ENCODE data around the gene TFB1M. TPM values are rescaled to one million over a fixed set of nuclear protein-coding genes. Genes with fewer than 3 reads are reported as not detected.

The TFB1M gene
- total RNA-seq, 1 donor from 2014 or later, result 24.1 TPM

DNA sequence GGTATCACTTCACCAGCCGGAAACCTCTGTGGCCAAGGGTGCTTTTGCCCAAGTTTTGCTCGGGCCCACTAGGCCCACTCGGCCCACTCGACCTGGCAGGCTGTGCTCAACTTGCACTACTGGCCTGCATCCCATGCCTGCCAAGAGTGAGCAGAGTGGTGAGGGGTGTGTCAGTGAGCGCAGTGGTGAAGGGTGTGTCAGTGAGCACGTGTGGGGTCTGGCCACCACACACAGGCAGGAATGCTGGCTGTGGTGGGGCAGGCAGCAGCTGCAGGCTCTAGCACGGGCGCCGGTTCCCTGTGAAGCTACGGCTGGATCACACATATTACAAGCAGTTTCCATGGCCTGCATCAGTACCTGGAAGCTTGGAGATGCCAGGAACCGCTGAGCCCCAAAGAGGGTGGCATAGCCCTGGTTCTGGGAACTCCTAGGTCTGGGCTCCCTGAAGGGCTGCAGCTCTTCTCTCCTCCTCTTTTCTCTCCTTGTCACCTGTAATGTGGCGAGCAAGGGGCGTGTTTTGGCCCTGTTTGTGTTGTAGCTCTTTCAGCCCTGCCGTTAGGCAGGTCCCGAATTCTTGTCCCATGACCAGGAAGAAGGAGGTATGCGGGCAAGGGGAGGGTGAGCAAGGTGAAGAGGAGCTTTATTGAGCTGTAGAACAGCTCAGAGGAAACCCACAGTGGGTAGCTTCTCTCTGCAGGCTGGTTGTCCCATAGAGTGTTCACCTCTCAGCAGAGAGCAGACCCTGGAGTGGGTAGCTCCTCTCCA, 101.5 kb downstream of the TFB1M start:
- Mint-ChIP-seq H3K9me3 (no peaks in the 10 kb centered on the region), H3K36me3 (peaks cover 10% of the 10 kb centered on the region), H3K4me1 (peaks cover 15% of the 10 kb centered on the region), H3K27me3 (ENCODE audit: insufficient read depth, low read depth) (peaks cover 6% of the 10 kb centered on the region), H3K27ac (no peak overlapping the region), H3K4me3 (no peak overlapping the region)
- H3K9ac ChIP-seq, result no peak overlapping the region
- no peaks in the 10 kb centered on the region for H3K27me3 ChIP-seq
- no peak for DNase-seq (ENCODE audit: low spot score)
- no peak overlapping the region for H3K4me2 ChIP-seq
- H2AFZ ChIP-seq (replicated peaks), result no peak overlapping the region
- H3K4me3 ChIP-seq, result no peak overlapping the region
- peaks cover 6% of the 10 kb centered on the region for H3K36me3 ChIP-seq
- no peak for TF ChIP-seq EZH2phosphoT487 (IDR thresholded peaks at IDR 0.05)
- TF ChIP-seq EZH2 (IDR thresholded peaks at IDR 0.05), result no peak
- no peaks in the 10 kb centered on the region for H3K9me3 ChIP-seq (ENCODE audit: low read depth)
- H3F3A ChIP-seq (ENCODE audit: low read depth), result peaks cover 19% of the 10 kb centered on the region
- peaks cover 23% of the 10 kb centered on the region for H3K4me1 ChIP-seq
- no peak overlapping the region for H3K27ac ChIP-seq
- H3K79me2 ChIP-seq (ENCODE audit: low read depth), result no peaks in the 10 kb centered on the region
- no peaks in the 10 kb centered on the region for H4K20me1 ChIP-seq (ENCODE audit: low read depth)

DNA sequence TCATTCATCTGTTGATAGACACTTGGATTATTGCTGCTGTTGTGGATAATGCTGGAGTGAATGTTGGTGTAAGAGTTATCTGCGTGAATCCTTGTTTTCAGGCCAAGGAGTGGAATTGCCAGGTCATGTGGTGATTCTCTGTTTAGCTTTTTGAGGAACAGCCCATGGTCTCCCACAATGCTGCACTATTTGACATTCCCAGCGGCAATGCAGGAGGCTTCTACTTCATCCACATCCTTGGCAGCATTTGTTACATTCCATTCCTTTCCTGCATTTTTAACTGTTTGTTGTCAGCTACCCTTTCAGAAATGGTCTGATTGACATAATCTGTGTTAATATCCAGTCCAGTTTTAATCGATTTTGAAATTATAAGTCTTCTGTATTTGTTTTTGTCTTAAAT, 102.2 kb downstream of the TFB1M start:
- H3K27ac ChIP-seq, result no peak overlapping the region
- no peak overlapping the region for H3K4me3 Mint-ChIP-seq
- H3K79me2 ChIP-seq (ENCODE audit: low read depth), result no peaks in the 10 kb centered on the region
- peaks cover 6% of the 10 kb centered on the region for H3K36me3 ChIP-seq
- no peaks in the 10 kb centered on the region for H3K9me3 Mint-ChIP-seq
- H3K27ac Mint-ChIP-seq, result no peak overlapping the region
- no peak overlapping the region for H3K9ac ChIP-seq
- H3K4me1 Mint-ChIP-seq, result peaks cover 10% of the 10 kb centered on the region
- H3F3A ChIP-seq (ENCODE audit: low read depth), result peaks cover 14% of the 10 kb centered on the region
- H3K4me3 ChIP-seq, result no peak overlapping the region
- H3K36me3 Mint-ChIP-seq, result peaks cover 10% of the 10 kb centered on the region
- no peak for DNase-seq (ENCODE audit: low spot score)
- H3K27me3 ChIP-seq, result no peaks in the 10 kb centered on the region
- peaks cover 9% of the 10 kb centered on the region for H3K27me3 Mint-ChIP-seq (ENCODE audit: insufficient read depth, low read depth)
- TF ChIP-seq EZH2phosphoT487 (IDR thresholded peaks at IDR 0.05) (no peak), EZH2 (IDR thresholded peaks at IDR 0.05) (no peak)
- TF ChIP-seq, protein P1, sequence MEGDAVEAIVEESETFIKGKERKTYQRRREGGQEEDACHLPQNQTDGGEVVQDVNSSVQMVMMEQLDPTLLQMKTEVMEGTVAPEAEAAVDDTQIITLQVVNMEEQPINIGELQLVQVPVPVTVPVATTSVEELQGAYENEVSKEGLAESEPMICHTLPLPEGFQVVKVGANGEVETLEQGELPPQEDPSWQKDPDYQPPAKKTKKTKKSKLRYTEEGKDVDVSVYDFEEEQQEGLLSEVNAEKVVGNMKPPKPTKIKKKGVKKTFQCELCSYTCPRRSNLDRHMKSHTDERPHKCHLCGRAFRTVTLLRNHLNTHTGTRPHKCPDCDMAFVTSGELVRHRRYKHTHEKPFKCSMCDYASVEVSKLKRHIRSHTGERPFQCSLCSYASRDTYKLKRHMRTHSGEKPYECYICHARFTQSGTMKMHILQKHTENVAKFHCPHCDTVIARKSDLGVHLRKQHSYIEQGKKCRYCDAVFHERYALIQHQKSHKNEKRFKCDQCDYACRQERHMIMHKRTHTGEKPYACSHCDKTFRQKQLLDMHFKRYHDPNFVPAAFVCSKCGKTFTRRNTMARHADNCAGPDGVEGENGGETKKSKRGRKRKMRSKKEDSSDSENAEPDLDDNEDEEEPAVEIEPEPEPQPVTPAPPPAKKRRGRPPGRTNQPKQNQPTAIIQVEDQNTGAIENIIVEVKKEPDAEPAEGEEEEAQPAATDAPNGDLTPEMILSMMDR (IDR thresholded peaks at IDR 0.05), result no peak
- H3K9me3 ChIP-seq (ENCODE audit: low read depth), result no peaks in the 10 kb centered on the region
- H4K20me1 ChIP-seq (ENCODE audit: low read depth), result no peaks in the 10 kb centered on the region
- no peak overlapping the region for H2AFZ ChIP-seq (replicated peaks)
- no peak overlapping the region for H3K4me2 ChIP-seq
- peaks cover 16% of the 10 kb centered on the region for H3K4me1 ChIP-seq

DNA sequence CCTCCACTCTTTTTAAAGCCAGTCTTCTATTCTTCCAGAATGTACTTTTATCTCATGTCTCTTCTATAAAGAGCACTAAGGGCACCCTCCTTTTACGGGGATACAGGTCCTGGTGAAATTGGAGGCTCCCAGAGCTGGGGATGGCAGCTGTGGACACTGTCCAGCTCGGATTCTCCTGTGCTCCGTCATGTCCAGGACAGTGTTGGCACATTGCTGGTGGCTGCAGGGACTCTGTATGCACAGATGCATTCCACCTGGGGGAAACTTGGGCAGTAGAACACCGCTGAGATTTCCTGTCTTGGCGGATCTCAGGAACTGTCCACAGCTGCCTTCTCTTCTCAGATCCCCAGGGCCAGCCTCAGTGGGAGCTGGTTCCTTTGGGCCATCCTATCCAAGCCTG, 107.1 kb downstream of the TFB1M start:
- Histone ChIP-seq H3K27me3 (no peaks in the 10 kb centered on the region), H3K36me3 (peaks cover 6% of the 10 kb centered on the region), H3K79me2 (ENCODE audit: low read depth) (no peaks in the 10 kb centered on the region), H4K20me1 (ENCODE audit: low read depth) (no peaks in the 10 kb centered on the region), H3K4me2 (no peak overlapping the region), H3F3A (ENCODE audit: low read depth) (peaks cover 6% of the 10 kb centered on the region), H3K9me3 (ENCODE audit: low read depth) (no peaks in the 10 kb centered on the region), H3K4me3 (no peak overlapping the region), H3K4me1 (peaks cover 6% of the 10 kb centered on the region), H2AFZ (replicated peaks) (no peak overlapping the region), H3K9ac (no peak overlapping the region), H3K27ac (no peak overlapping the region)
- no peak for DNase-seq (ENCODE audit: low spot score)
- Mint-ChIP-seq H3K27me3 (ENCODE audit: insufficient read depth, low read depth) (peaks cover 8% of the 10 kb centered on the region), H3K9me3 (no peaks in the 10 kb centered on the region), H3K4me1 (peaks cover 4% of the 10 kb centered on the region), H3K4me3 (no peak overlapping the region), H3K36me3 (peaks cover 16% of the 10 kb centered on the region), H3K27ac (no peak overlapping the region)
- no peak for TF ChIP-seq EZH2phosphoT487 (IDR thresholded peaks at IDR 0.05)

Other genes starting within 250 kb of the TFB1M start
- gene CLDN20, start 50.5 kb downstream of the TFB1M start, total RNA-seq (ENCODE audit: low replicate concordance), result not detected in 2 replicates
- gene NOX3, start 141.4 kb upstream of the TFB1M start, total RNA-seq (ENCODE audit: low replicate concordance), result not detected in 2 replicates